ENCODE results near the gene GPC1. TPM values are rescaled to one million over a fixed set of nuclear protein-coding genes. Genes with fewer than 3 reads are reported as not detected.

The GPC1 gene
- total and polyA plus RNA-seq, 2 of the 13 experiments (the other 11 are each of a cell fraction or from before 2014, with no cell fraction given): 4.0 to 5.5 TPM

DNA sequence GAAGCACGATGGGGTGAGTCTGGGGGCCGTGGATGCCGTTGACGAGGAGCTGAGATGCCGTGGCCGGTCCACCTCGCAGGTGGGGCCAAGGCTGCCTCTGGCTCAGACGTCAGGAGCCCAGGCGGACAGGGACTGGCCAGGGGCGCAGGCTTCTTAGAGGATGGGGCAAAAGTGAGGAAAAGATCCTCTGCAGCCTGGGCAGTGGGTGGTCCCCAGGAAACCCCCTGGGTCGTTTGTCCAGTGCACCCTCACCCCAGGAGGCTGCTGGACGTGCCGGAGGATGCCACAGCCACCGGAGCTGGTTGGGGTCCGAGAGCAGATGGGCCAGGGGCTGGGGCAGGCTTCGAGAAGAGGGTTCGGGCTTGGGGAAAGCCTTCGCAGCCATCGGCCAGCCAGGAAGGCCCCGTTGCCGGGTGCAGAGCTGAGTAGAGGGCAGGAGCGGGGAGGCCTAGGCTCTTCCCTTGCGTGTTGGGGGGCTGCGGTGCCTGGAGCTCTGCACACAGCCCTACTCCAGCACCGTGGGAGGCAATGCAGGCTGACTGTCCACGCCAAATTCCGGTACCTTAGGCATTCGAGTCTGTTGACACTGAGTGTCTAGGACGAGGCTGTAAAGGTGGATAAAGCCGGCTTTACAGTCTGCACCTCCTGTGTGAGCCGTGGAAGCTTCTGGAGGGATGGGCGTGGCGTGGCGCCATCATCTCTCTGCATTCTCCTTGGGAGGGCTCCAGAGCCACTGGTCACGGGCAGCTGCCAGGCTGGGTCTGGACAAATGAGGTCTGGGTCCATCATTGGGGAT is 18.8 kb downstream of the GPC1 start (continued):
- TF ChIP-seq, protein P1, sequence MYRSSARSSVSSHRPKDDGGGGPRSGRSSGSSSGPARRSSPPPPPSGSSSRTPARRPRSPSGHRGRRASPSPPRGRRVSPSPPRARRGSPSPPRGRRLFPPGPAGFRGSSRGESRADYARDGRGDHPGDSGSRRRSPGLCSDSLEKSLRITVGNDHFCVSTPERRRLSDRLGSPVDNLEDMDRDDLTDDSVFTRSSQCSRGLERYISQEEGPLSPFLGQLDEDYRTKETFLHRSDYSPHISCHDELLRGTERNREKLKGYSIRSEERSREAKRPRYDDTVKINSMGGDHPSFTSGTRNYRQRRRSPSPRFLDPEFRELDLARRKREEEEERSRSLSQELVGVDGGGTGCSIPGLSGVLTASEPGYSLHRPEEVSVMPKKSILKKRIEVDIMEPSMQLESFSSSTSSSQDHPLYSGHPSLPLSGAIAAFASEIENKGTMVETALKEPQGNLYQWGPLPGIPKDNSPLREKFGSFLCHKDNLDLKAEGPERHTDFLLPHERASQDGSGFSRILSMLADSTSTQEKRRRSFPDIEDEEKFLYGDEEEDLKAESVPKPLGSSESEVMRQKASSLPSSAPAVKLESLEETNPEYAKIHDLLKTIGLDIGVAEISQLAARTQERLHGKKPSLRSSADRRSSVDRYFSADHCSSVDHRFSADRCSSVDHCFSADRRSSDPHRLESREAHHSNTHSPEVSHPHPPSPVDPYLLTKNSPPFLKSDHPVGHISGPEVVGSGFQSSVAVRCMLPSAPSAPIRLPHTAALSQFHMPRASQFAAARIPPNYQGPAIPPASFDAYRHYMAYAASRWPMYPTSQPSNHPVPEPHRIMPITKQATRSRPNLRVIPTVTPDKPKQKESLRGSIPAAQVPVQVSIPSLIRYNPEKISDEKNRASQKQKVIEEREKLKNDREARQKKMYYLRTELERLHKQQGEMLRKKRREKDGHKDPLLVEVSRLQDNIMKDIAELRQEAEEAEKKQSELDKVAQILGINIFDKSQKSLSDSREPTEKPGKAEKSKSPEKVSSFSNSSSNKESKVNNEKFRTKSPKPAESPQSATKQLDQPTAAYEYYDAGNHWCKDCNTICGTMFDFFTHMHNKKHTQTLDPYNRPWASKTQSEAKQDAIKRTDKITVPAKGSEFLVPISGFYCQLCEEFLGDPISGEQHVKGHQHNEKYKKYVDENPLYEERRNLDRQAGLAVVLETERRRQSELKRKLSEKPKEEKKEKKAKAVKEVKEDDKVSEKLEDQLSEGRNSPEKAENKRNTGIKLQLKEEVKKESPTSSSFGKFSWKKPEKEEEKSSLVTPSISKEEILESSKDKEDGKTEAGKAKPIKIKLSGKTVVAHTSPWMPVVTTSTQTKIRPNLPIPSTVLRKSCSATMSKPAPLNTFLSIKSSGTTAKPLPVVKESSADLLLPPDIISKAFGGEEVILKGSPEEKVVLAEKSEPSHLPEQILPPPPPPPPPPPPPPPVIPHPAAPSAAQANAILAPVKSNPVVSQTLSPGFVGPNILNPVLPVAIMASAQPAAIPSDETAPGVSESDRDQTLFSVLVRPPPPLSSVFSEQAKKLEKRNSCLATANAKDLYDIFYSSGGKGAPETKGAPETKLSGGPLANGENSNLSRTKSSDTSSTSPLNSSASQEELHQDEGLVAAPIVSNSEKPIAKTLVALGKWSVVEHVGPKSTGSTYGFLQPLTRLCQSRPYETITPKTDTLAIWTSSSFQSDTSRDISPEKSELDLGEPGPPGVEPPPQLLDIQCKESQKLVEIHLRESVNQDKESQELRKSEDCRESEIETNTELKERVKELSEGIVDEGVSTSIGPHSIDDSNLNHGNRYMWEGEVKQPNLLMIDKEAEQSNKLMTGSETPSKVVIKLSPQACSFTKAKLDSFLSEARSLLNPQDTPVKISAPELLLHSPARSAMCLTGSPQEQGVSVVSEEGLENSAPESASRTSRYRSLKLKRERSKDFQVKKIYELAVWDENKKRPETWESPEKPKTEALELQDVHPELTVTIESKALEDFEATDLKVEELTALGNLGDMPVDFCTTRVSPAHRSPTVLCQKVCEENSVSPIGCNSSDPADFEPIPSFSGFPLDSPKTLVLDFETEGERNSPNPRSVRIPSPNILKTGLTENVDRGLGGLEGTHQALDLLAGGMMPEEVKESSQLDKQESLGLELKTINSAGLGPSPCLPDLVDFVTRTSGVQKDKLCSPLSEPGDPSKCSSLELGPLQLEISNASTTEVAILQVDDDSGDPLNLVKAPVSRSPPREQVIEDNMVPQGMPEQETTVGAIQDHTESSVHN (CRISPR knock-in tag; IDR thresholded peaks at IDR 0.05): no peak
- TF ChIP-seq ZNF788 (CRISPR knock-in tag; IDR thresholded peaks at IDR 0.05; ENCODE audit: borderline replicate concordance) (0 out of 2 replicates have a peak, but pooled peaks have one; percentile 22), RBM39 (IDR thresholded peaks at IDR 0.05; ENCODE audit: low read depth, low read length, poor library complexity, severe bottlenecking) (peak; percentile 2), ZFP41 (CRISPR knock-in tag; IDR thresholded peaks at IDR 0.05; ENCODE audit: borderline replicate concordance) (no peak), WIZ (CRISPR knock-in tag; IDR thresholded peaks at IDR 0.05) (no peak), PCBP1 (IDR thresholded peaks at IDR 0.05; ENCODE audit: borderline replicate concordance, low read depth, low read length) (0 out of 2 replicates have a peak, but pooled peaks have one; percentile 38), NFE2 (CRISPR knock-in tag; IDR thresholded peaks at IDR 0.05) (no peak), ZNF772 (CRISPR knock-in tag; IDR thresholded peaks at IDR 0.05) (0 out of 2 replicates have a peak, but pooled peaks have one; percentile 35)
- TF ChIP-seq, protein P2, sequence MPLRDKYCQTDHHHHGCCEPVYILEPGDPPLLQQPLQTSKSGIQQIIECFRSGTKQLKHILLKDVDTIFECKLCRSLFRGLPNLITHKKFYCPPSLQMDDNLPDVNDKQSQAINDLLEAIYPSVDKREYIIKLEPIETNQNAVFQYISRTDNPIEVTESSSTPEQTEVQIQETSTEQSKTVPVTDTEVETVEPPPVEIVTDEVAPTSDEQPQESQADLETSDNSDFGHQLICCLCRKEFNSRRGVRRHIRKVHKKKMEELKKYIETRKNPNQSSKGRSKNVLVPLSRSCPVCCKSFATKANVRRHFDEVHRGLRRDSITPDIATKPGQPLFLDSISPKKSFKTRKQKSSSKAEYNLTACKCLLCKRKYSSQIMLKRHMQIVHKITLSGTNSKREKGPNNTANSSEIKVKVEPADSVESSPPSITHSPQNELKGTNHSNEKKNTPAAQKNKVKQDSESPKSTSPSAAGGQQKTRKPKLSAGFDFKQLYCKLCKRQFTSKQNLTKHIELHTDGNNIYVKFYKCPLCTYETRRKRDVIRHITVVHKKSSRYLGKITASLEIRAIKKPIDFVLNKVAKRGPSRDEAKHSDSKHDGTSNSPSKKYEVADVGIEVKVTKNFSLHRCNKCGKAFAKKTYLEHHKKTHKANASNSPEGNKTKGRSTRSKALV (CRISPR knock-in tag; IDR thresholded peaks at IDR 0.05): peak; percentile 58
- TF ChIP-seq, protein P3, sequence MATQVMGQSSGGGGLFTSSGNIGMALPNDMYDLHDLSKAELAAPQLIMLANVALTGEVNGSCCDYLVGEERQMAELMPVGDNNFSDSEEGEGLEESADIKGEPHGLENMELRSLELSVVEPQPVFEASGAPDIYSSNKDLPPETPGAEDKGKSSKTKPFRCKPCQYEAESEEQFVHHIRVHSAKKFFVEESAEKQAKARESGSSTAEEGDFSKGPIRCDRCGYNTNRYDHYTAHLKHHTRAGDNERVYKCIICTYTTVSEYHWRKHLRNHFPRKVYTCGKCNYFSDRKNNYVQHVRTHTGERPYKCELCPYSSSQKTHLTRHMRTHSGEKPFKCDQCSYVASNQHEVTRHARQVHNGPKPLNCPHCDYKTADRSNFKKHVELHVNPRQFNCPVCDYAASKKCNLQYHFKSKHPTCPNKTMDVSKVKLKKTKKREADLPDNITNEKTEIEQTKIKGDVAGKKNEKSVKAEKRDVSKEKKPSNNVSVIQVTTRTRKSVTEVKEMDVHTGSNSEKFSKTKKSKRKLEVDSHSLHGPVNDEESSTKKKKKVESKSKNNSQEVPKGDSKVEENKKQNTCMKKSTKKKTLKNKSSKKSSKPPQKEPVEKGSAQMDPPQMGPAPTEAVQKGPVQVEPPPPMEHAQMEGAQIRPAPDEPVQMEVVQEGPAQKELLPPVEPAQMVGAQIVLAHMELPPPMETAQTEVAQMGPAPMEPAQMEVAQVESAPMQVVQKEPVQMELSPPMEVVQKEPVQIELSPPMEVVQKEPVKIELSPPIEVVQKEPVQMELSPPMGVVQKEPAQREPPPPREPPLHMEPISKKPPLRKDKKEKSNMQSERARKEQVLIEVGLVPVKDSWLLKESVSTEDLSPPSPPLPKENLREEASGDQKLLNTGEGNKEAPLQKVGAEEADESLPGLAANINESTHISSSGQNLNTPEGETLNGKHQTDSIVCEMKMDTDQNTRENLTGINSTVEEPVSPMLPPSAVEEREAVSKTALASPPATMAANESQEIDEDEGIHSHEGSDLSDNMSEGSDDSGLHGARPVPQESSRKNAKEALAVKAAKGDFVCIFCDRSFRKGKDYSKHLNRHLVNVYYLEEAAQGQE (IDR thresholded peaks at IDR 0.05; ENCODE audit: borderline replicate concordance in 1 of 2, low read depth in 1 of 2, low read length in 2 of 2): no peak
- TF ChIP-seq, protein P4, sequence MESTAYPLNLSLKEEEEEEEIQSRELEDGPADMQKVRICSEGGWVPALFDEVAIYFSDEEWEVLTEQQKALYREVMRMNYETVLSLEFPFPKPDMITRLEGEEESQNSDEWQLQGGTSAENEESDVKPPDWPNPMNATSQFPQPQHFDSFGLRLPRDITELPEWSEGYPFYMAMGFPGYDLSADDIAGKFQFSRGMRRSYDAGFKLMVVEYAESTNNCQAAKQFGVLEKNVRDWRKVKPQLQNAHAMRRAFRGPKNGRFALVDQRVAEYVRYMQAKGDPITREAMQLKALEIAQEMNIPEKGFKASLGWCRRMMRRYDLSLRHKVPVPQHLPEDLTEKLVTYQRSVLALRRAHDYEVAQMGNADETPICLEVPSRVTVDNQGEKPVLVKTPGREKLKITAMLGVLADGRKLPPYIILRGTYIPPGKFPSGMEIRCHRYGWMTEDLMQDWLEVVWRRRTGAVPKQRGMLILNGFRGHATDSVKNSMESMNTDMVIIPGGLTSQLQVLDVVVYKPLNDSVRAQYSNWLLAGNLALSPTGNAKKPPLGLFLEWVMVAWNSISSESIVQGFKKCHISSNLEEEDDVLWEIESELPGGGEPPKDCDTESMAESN (CRISPR knock-in tag; conservative IDR thresholded peaks at IDR 0.05): no peak
